Ascending aorta (tissue), 2 donors: ENCODE data around the gene HMBS. TPM values are rescaled to one million over a fixed set of nuclear protein-coding genes. Genes with fewer than 3 reads are reported as not detected.

Experiments used
- DNase-seq, 2 donors: peaks; one replicate each; pipeline ENCODE4 v3.0.0-alpha.2; 2019; ENCODE audit warnings: low spot score in 2 of 2
- H3K27ac ChIP-seq, 2 donors: fragments of 200-600 bp; sonication (generic); one replicate each; pipeline ENCODE4 v1.5.1; 2016 to 2017; ENCODE audit warnings: mild to moderate bottlenecking in 1 of 2
- H3K27me3 ChIP-seq: fragments of 200-600 bp; sonication (generic); one replicate; pipeline ENCODE4 v1.5.1; 2017
- H3K36me3 ChIP-seq, 2 donors: fragments of 200-600 bp; sonication (generic); one replicate each; pipeline ENCODE4 v1.5.1; 2016
- H3K4me1 ChIP-seq, 2 donors: fragments of 200-600 bp; sonication (generic); one replicate each; pipeline ENCODE4 v1.5.1; 2016 to 2017; ENCODE audit warnings: mild to moderate bottlenecking in 1 of 2
- H3K4me3 ChIP-seq, 2 donors: fragments of 200-600 bp; sonication (generic); one replicate each; pipeline ENCODE4 v1.5.1; 2016 to 2017; ENCODE audit warnings: mild to moderate bottlenecking in 1 of 2
- H3K9me3 ChIP-seq, 2 donors: fragments of 200-600 bp; sonication (generic); one replicate each; pipeline ENCODE4 v1.5.1; 2016
- intact Hi-C: fragments of 100-400 bp; cut with DNase I; formaldehyde crosslinking; loops from one replicate; pipeline ENCODE4 v1.15.1; 2023
- total RNA-seq: library from RNA; depleted of rRNA; stranded (reverse); fragments of >200 nt; gene quantifications from one replicate; pipeline ENCODE4 v1.1.0, GENCODE V29; 2016
- TF ChIP-seq, protein P1 (sequence below), 3 experiments: fragments of 200-600 bp in 2 of 3; fragments of 450-650 bp in 1 of 3; sonication (generic) in 2 of 3; IDR thresholded peaks; one replicate each; pipeline ENCODE4 v1.5.1; 2016 to 2019; ENCODE audit warnings: antibody characterized with exemption in 3 of 3, mild to moderate bottlenecking in 1 of 3, moderate library complexity in 1 of 3

HMBS gene
- total RNA-seq, 1 donor from 2014 or later: 82.8 TPM

DNA sequence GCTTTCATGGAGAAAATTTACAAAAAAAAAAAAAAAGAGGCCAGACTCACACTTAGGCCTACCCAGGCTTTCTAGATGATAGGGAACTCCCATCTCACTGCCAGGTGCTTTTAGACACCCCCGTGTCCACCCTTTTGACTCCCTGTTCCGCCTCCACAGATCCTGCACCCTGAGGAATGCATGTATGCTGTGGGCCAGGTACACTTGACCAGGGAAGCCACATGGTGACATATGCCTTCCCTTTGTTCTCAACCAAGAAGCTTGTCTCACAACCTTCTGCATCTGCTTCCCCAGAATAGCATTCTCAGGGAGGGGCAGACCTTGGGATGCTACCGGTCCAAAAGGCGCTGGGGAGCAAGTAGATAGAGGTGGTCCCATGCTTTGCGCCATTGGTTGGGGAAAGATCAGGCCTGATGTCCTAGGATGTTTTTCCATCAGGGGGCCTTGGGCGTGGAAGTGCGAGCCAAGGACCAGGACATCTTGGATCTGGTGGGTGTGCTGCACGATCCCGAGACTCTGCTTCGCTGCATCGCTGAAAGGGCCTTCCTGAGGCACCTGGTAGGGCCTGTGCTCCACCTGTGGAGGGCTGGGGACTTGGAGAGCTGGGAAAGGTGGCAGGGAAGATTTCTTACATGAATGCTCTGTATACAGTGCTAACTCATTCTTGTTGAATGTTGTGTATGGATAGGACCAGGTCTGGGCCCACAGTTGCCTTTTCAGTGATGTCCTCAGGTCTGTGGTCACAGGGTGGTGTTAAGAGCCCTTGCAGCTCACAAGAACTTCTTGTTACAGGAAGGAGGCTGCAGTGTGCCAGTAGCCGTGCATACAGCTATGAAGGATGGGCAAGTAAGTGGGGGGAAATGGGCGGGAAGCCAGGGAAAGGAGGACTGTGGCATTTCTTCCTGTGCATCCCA lies 7.5 kb downstream of the HMBS start:
- Histone ChIP-seq H3K4me1 (peaks cover 15 to 24% of the 10 kb centered on the region in 2 donors), H3K9me3 (no peaks in the 10 kb centered on the region), H3K36me3 (peaks cover 7% of the 10 kb centered on the region in 2 donors), H3K4me3 (peak overlapping the region in 1 of 2 donors; percentile 89), H3K27me3 (no peaks in the 10 kb centered on the region), H3K27ac (peak overlapping the region; percentile 21 to 96)
- no peak for DNase-seq
- intact Hi-C loops: no loop called here
- TF ChIP-seq, protein P1, sequence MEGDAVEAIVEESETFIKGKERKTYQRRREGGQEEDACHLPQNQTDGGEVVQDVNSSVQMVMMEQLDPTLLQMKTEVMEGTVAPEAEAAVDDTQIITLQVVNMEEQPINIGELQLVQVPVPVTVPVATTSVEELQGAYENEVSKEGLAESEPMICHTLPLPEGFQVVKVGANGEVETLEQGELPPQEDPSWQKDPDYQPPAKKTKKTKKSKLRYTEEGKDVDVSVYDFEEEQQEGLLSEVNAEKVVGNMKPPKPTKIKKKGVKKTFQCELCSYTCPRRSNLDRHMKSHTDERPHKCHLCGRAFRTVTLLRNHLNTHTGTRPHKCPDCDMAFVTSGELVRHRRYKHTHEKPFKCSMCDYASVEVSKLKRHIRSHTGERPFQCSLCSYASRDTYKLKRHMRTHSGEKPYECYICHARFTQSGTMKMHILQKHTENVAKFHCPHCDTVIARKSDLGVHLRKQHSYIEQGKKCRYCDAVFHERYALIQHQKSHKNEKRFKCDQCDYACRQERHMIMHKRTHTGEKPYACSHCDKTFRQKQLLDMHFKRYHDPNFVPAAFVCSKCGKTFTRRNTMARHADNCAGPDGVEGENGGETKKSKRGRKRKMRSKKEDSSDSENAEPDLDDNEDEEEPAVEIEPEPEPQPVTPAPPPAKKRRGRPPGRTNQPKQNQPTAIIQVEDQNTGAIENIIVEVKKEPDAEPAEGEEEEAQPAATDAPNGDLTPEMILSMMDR (IDR thresholded peaks at IDR 0.05): no peak

DNA sequence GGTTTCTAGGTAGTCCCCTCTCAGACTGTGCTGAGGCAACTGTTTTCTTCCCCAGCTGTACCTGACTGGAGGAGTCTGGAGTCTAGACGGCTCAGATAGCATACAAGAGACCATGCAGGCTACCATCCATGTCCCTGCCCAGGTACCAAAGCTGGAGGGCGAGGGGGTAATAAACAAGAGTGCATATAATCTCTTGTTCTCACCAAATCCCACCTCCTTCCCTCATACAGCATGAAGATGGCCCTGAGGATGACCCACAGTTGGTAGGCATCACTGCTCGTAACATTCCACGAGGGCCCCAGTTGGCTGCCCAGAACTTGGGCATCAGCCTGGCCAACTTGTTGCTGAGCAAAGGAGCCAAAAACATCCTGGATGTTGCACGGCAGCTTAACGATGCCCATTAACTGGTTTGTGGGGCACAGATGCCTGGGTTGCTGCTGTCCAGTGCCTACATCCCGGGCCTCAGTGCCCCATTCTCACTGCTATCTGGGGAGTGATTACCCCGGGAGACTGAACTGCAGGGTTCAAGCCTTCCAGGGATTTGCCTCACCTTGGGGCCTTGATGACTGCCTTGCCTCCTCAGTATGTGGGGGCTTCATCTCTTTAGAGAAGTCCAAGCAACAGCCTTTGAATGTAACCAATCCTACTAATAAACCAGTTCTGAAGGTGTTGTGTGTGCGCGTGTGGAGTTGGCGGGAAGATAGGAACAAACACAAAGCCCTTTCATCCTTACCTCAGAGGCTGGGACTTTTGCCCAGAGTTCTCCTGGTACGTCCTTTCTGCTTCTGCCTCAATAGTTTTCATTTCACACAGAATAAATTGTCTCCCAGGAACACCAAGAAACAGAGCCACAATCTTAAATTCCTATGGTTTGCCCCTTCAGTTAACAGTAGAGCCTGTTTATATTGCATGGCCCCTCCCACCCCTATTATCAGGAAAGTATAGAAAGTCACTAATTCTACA lies 8.5 kb downstream of the HMBS start:
- H3K36me3 ChIP-seq: peaks cover 16 to 17% of the 10 kb centered on the region in 2 donors
- H3K4me1 ChIP-seq: peaks cover 15 to 24% of the 10 kb centered on the region in 2 donors
- DNase-seq: no peak
- H3K4me3 ChIP-seq: peak overlapping the region; percentile 89 to 98
- no peaks in the 10 kb centered on the region for H3K9me3 ChIP-seq
- intact Hi-C loops: no loop called here
- TF ChIP-seq, protein P1 (IDR thresholded peaks at IDR 0.05): no peak
- H3K27ac ChIP-seq: peak overlapping the region; percentile 96 to 97
- H3K27me3 ChIP-seq: no peaks in the 10 kb centered on the region

DNA sequence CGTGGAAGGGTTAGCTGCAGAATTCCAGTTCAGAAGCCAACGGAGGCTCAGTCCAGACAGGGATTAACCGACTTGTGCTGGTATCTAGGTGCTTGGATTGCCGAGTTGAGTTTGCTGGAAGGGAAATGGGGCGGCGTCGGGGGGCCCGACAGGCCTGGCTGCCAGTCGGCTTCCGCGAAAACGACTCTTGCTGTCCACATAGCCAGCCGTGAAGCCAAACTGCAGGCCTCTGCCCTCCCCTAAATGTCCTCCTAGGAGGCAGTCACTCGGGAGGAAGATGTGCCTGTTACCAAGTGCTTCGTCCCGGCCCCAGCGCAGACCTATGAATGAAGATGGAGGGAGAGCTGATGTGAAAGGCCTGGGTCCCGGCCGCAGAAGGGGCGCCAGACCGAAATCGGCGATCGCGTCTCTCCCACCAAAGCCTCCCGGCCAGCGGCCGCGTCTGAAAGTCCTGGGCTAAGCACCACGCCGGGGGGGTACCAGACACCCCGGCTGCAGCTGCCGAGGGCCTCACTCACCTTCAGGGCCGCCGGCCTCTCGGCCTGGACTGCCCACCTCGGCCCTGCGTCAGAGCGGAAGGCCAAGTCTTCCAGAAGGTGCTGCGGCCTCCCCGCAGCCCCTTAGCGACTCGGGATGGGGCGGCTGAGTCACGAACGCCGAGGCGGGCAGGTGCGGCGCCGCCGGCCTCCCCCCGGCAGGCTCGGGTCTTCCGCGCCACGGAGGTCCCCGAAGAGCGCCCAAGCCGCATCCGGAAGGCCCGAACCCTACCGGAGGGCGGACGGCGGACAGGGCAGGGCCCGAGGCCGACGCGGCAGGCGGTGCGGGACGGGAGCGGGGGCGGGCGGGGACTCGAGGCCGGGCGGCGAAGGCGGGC lies 9.5 kb downstream of the HMBS start:
- peak in 1 of 2 donors; percentile 72 for DNase-seq
- peak overlapping the region; percentile 89 to 98 for H3K4me3 ChIP-seq
- peaks cover 15 to 24% of the 10 kb centered on the region in 2 donors for H3K4me1 ChIP-seq
- TF ChIP-seq, protein P1 (IDR thresholded peaks at IDR 0.05): no peak
- no peaks in the 10 kb centered on the region for H3K9me3 ChIP-seq
- no peaks in the 10 kb centered on the region for H3K27me3 ChIP-seq
- H3K36me3 ChIP-seq: peaks cover 18 to 24% of the 10 kb centered on the region in 2 donors
- H3K27ac ChIP-seq: peak overlapping the region; percentile 96 to 97
- intact Hi-C loops: loop anchor here (2.0 kb wide), 1 partner anchor 37 kb away; the partner anchor contains the start of gene HYOU1

DNA sequence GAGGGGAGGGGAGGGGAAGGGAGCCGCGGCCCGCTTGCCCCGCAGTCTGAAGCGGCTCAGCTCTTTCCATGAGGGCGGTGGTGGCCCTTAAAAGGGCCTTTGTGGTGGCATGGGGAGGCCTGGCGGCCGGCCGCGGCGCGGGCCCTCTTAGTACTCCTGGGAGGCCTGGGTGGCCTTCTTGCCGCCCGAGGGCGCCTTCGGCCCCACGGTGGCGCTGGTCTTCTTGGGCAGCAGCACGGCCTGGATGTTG lies 10.1 kb downstream of the HMBS start:
- intact Hi-C loops: loop anchor here (1.0 to 2.0 kb wide), 3 partner anchors 10 to 38 kb away; partner anchors contain the start of genes HINFP, HMBS and HYOU1
- H3K9me3 ChIP-seq: no peaks in the 10 kb centered on the region
- H3K27ac ChIP-seq: peak overlapping the region; percentile 96 to 97
- TF ChIP-seq, protein P1 (IDR thresholded peaks at IDR 0.05): peak; percentile 70 to 82 (median 81)
- H3K4me3 ChIP-seq: peak overlapping the region; percentile 89 to 98
- H3K4me1 ChIP-seq: peaks cover 15 to 24% of the 10 kb centered on the region in 2 donors
- H3K36me3 ChIP-seq: peaks cover 18 to 24% of the 10 kb centered on the region in 2 donors
- no peaks in the 10 kb centered on the region for H3K27me3 ChIP-seq
- DNase-seq: peak; percentile 55 to 93
